Measurements from ENCODE around the gene H2BK1. TPM values are rescaled to one million over a fixed set of nuclear protein-coding genes. Genes with fewer than 3 reads are reported as not detected.

H2BK1 gene
- total and polyA plus RNA-seq, 4 donors = 0.52 TPM; not detected in 3

DNA sequence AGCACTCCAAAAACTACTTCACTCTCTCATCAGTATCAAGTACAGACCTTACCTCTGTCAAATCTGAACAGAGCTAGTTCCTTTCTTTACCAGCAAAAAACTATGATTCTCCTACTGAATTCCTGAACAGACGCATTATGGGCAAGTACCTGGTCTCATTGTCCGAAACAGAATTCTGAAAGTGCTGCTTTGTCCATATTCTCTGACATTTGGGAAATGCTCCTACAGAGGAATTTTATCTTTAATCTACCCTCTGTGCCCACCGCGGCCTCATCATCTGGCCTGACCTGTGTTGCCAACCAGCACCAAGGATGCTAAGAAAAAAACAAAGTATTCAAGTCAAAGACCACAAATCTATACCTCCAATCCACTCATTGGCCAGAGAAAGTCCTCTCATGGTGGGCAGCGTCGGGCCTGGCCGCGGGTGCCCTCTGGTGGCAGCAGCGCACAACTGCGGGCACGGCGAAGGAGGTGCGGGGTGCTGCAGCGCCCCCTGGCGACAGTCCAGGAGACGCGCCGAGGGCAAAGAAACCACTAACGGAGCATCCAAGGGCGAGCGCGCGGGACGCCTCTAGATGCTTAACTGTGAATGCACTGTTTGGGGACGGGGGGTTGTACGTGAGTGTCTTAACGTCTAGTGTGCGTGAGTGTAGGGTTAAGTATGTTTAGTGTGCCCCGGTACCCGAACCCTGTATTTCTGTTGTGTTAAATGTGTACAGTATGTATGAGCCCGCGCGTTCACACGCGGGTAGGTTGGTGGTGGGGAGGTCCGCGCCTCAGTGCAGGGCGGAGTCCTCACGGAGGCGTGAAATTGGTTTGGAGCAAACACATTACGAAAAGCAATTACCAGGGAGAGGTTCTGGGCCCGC, 37.8 kb downstream of the H2BK1 start:
- peak; percentile 78 to 87 (median 81) for DNase-seq
- peaks cover 9 to 31% (median 25%) of the 10 kb centered on the region in 3 donors for H3K27me3 ChIP-seq (ENCODE audit: control insufficient read depth in 3 of 3, insufficient read depth in 3 of 3, low read length in 2 of 3)
- no peak overlapping the region for H3K27ac ChIP-seq (ENCODE audit: low read depth in 1 of 2, low read length in 1 of 2)
- H3K9ac ChIP-seq (ENCODE audit: insufficient read depth in 1 of 2, low read length in 2 of 2) = no peak overlapping the region
- H3K36me3 ChIP-seq (ENCODE audit: control insufficient read depth in 4 of 4, insufficient read depth in 4 of 4, low read length in 4 of 4) = no peaks in the 10 kb centered on the region
- H3K4me3 ChIP-seq = no peak overlapping the region
- ATAC-seq (ENCODE audit: insufficient read depth, low FRiP score) = peak; percentile 91
- WGBS, 2 donors = 19 to 22% methylated on average over 42 of the region's 42 CpGs
- peaks cover 0 to 7% (median 0%) of the 10 kb centered on the region in 5 donors for H3K4me1 ChIP-seq (ENCODE audit: control insufficient read depth in 5 of 5, insufficient read depth in 5 of 5, low read length in 5 of 5)
- TF ChIP-seq, protein P1, sequence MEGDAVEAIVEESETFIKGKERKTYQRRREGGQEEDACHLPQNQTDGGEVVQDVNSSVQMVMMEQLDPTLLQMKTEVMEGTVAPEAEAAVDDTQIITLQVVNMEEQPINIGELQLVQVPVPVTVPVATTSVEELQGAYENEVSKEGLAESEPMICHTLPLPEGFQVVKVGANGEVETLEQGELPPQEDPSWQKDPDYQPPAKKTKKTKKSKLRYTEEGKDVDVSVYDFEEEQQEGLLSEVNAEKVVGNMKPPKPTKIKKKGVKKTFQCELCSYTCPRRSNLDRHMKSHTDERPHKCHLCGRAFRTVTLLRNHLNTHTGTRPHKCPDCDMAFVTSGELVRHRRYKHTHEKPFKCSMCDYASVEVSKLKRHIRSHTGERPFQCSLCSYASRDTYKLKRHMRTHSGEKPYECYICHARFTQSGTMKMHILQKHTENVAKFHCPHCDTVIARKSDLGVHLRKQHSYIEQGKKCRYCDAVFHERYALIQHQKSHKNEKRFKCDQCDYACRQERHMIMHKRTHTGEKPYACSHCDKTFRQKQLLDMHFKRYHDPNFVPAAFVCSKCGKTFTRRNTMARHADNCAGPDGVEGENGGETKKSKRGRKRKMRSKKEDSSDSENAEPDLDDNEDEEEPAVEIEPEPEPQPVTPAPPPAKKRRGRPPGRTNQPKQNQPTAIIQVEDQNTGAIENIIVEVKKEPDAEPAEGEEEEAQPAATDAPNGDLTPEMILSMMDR (IDR thresholded peaks at IDR 0.05; ENCODE audit: control extremely low read depth, extremely low read depth) = peak; percentile 100
- H3K9me3 ChIP-seq (ENCODE audit: control insufficient read depth in 4 of 4, insufficient read depth in 3 of 4, low read length in 3 of 4) = peaks cover 0 to 3% (median 0%) of the 10 kb centered on the region in 4 donors

DNA sequence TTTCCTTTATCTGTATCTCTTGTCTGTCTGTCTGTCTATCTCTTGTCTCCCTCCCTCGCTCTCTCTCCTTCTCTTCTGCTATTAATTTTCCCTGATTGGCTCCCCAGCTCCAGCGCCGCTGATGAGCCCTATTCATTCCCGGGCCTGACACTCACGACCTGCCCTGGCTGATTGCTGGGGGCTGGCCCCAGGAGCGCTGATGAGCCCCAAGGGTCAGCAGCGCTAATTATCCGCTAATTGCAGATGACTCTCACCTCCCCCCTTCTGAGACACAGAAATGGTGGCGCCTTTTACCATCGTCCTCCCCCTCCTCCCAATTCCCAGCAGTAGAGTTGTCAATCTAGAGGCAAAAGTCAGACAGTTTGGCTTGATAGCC, 41.5 kb downstream of the H2BK1 start:
- H3K36me3 ChIP-seq (ENCODE audit: control insufficient read depth in 4 of 4, insufficient read depth in 4 of 4, low read length in 4 of 4) = no peaks in the 10 kb centered on the region
- no peak for ATAC-seq (ENCODE audit: insufficient read depth, low FRiP score)
- 34 to 39% methylated on average over 10 of the region's 10 CpGs for WGBS, 2 donors
- no peak overlapping the region for H3K9ac ChIP-seq (ENCODE audit: insufficient read depth in 1 of 2, low read length in 2 of 2)
- DNase-seq = no peak
- peaks cover 10 to 51% (median 51%) of the 10 kb centered on the region in 3 donors for H3K27me3 ChIP-seq (ENCODE audit: control insufficient read depth in 3 of 3, insufficient read depth in 3 of 3, low read length in 2 of 3)
- peaks cover 0 to 3% (median 0%) of the 10 kb centered on the region in 4 donors for H3K9me3 ChIP-seq (ENCODE audit: control insufficient read depth in 4 of 4, insufficient read depth in 3 of 4, low read length in 3 of 4)
- H3K4me1 ChIP-seq (ENCODE audit: control insufficient read depth in 5 of 5, insufficient read depth in 5 of 5, low read length in 5 of 5) = peaks cover 0 to 16% (median 5%) of the 10 kb centered on the region in 5 donors
- TF ChIP-seq, protein P1 (IDR thresholded peaks at IDR 0.05; ENCODE audit: control extremely low read depth, extremely low read depth) = no peak
- no peak overlapping the region for H3K27ac ChIP-seq (ENCODE audit: low read depth in 1 of 2, low read length in 1 of 2)
- no peak overlapping the region for H3K4me3 ChIP-seq

GRCh38 chr7:151168003-151168786, 42.1 kb downstream of the H2BK1 start:
- peak in 2 of 3 donors; percentile 25 to 33 for DNase-seq

More at GRCh38 chr7:151168003-151168786, 42.1 kb downstream of the H2BK1 start:
- Histone ChIP-seq H3K27ac (ENCODE audit: low read depth in 1 of 2, low read length in 1 of 2) (no peak overlapping the region), H3K4me3 (no peak overlapping the region), H3K4me1 (ENCODE audit: control insufficient read depth in 5 of 5, insufficient read depth in 5 of 5, low read length in 5 of 5) (peaks cover 0 to 16% (median 5%) of the 10 kb centered on the region in 5 donors), H3K9ac (ENCODE audit: insufficient read depth in 1 of 2, low read length in 2 of 2) (no peak overlapping the region), H3K9me3 (ENCODE audit: control insufficient read depth in 4 of 4, insufficient read depth in 3 of 4, low read length in 3 of 4) (peaks cover 0 to 1% (median 0%) of the 10 kb centered on the region in 4 donors), H3K27me3 (ENCODE audit: control insufficient read depth in 3 of 3, insufficient read depth in 3 of 3, low read length in 2 of 3) (peaks cover 10 to 57% (median 57%) of the 10 kb centered on the region in 3 donors), H3K36me3 (ENCODE audit: control insufficient read depth in 4 of 4, insufficient read depth in 4 of 4, low read length in 4 of 4) (no peaks in the 10 kb centered on the region)
- ATAC-seq (ENCODE audit: insufficient read depth, low FRiP score) = peak; percentile 67
- TF ChIP-seq, protein P1 (IDR thresholded peaks at IDR 0.05; ENCODE audit: control extremely low read depth, extremely low read depth) = peak; percentile 29
- 2% methylated on average over 25 to 52 of the region's 52 CpGs for WGBS, 2 donors
